Skeletal muscle satellite cell (primary cell): Measurements from ENCODE around the gene PPP1R3F. TPM values are rescaled to one million over a fixed set of nuclear protein-coding genes. Genes with fewer than 3 reads are reported as not detected.
A peak's percentile ranks its signal among the peaks of the same experiment; 100 is the strongest.

Experiments
- H3K27me3 ChIP-seq: 2 replicates; pipeline ENCODE4 v1.7.0; 2013; ENCODE audit warnings: low read length; ENCODE audit not compliant: control insufficient read depth, insufficient read depth
- H3K36me3 ChIP-seq: 2 replicates; pipeline ENCODE4 v1.7.0; 2013; ENCODE audit warnings: mild to moderate bottlenecking, control low read depth, low read length; ENCODE audit not compliant: insufficient read depth
- H3K4me1 ChIP-seq: 2 replicates; pipeline ENCODE4 v1.7.0; 2013; ENCODE audit warnings: low read length; ENCODE audit not compliant: control insufficient read depth, insufficient read depth
- H3K4me2 ChIP-seq: 2 replicates; pipeline ENCODE4 v1.7.0; 2013; ENCODE audit warnings: mild to moderate bottlenecking, low read length
- H3K4me3 ChIP-seq: 2 replicates; pipeline ENCODE4 v1.7.0; 2013; ENCODE audit warnings: low read length
- H3K9ac ChIP-seq: 2 replicates; pipeline ENCODE4 v1.7.0; 2013; ENCODE audit warnings: mild to moderate bottlenecking, low read depth, low read length, moderate library complexity
- H3K9me3 ChIP-seq: replicated peaks from 2 replicates; pipeline ENCODE4 v1.7.0; 2013; ENCODE audit warnings: mild to moderate bottlenecking, control low read depth, low read length
- total RNA-seq: library from RNA; depleted of rRNA; stranded (reverse); fragments of >200 nt; gene quantifications from 2 replicates; pipeline ENCODE4 v1.2.3, GENCODE V29; 2012; rRNA removed

PPP1R3F gene
- total RNA-seq = 1.3 and 1.7 TPM in 2 replicates

GRCh38 chrX:49269767-49270248 lies at the start of gene PPP1R3F:
PPP1R3F (plus strand) TSS chrX:49269793; CDS start chrX:49269870, 77 bp downstream.
- Histone ChIP-seq H3K4me3 (peak within 1 kb of the TSS; percentile 78), H3K4me2 (peak within 1 kb of the TSS; percentile 76), H3K4me1 (peaks cover 20% of the 10 kb centered on the region), H3K9ac (peak within 1 kb of the TSS; percentile 91), H3K27me3 (no peaks in the 10 kb centered on the region), H3K9me3 (no peaks in the 10 kb centered on the region), H3K36me3 (no peaks in the 10 kb centered on the region)

GRCh38 chrX:49220100-49220499 lies 49.5 kb upstream of the PPP1R3F start:
- no peaks in the 10 kb centered on the region for H3K36me3 ChIP-seq
- no peaks in the 10 kb centered on the region for H3K4me1 ChIP-seq
- no peak overlapping the region for H3K4me3 ChIP-seq
- no peaks in the 10 kb centered on the region for H3K9me3 ChIP-seq
- H3K4me2 ChIP-seq = no peak overlapping the region
- H3K27me3 ChIP-seq = no peaks in the 10 kb centered on the region
- H3K9ac ChIP-seq = no peak overlapping the region

GRCh38 chrX:49221868-49222267 lies 47.7 kb upstream of the PPP1R3F start:
- peaks cover 4% of the 10 kb centered on the region for H3K27me3 ChIP-seq
- no peak overlapping the region for H3K4me2 ChIP-seq
- H3K9ac ChIP-seq = no peak overlapping the region
- no peaks in the 10 kb centered on the region for H3K4me1 ChIP-seq
- H3K4me3 ChIP-seq = no peak overlapping the region
- H3K36me3 ChIP-seq = no peaks in the 10 kb centered on the region
- no peaks in the 10 kb centered on the region for H3K9me3 ChIP-seq

GRCh38 chrX:49225858-49226257 lies 43.7 kb upstream of the PPP1R3F start:
- H3K9me3 ChIP-seq = no peaks in the 10 kb centered on the region
- no peak overlapping the region for H3K9ac ChIP-seq
- no peak overlapping the region for H3K4me2 ChIP-seq
- peaks cover 4% of the 10 kb centered on the region for H3K27me3 ChIP-seq
- H3K4me3 ChIP-seq = no peak overlapping the region
- H3K36me3 ChIP-seq = no peaks in the 10 kb centered on the region
- H3K4me1 ChIP-seq = no peaks in the 10 kb centered on the region

GRCh38 chrX:49226946-49227345 lies 42.6 kb upstream of the PPP1R3F start:
- H3K4me2 ChIP-seq = no peak overlapping the region
- no peak overlapping the region for H3K4me3 ChIP-seq
- H3K9ac ChIP-seq = no peak overlapping the region
- peaks cover 4% of the 10 kb centered on the region for H3K27me3 ChIP-seq
- H3K36me3 ChIP-seq = no peaks in the 10 kb centered on the region
- H3K9me3 ChIP-seq = no peaks in the 10 kb centered on the region
- no peaks in the 10 kb centered on the region for H3K4me1 ChIP-seq

- H3K36me3 ChIP-seq = no peaks in the 10 kb centered on the region
- H3K4me1 ChIP-seq = no peaks in the 10 kb centered on the region
- H3K9ac ChIP-seq = no peak overlapping the region
- no peak overlapping the region for H3K4me3 ChIP-seq
- peaks cover 4% of the 10 kb centered on the region for H3K27me3 ChIP-seq
- no peaks in the 10 kb centered on the region for H3K9me3 ChIP-seq
- H3K4me2 ChIP-seq = no peak overlapping the region
Measured at GRCh38 chrX:49227726-49228125, 41.9 kb upstream of the PPP1R3F start.

- H3K9me3 ChIP-seq = no peaks in the 10 kb centered on the region
- H3K4me2 ChIP-seq = no peak overlapping the region
- H3K36me3 ChIP-seq = no peaks in the 10 kb centered on the region
- no peak overlapping the region for H3K4me3 ChIP-seq
- H3K9ac ChIP-seq = no peak overlapping the region
- H3K4me1 ChIP-seq = no peaks in the 10 kb centered on the region
- H3K27me3 ChIP-seq = peaks cover 4% of the 10 kb centered on the region
Measured at GRCh38 chrX:49228185-49228584, 41.4 kb upstream of the PPP1R3F start.

- Histone ChIP-seq H3K9ac (no peak overlapping the region), H3K4me2 (peak overlapping the region; percentile 13), H3K4me1 (no peaks in the 10 kb centered on the region), H3K36me3 (no peaks in the 10 kb centered on the region), H3K4me3 (peak overlapping the region; percentile 14), H3K27me3 (peaks cover 1% of the 10 kb centered on the region), H3K9me3 (no peaks in the 10 kb centered on the region)
Measured at GRCh38 chrX:49230500-49231232, 38.9 kb upstream of the PPP1R3F start.

- Histone ChIP-seq H3K4me3 (no peak overlapping the region), H3K9me3 (no peaks in the 10 kb centered on the region), H3K9ac (no peak overlapping the region), H3K4me2 (no peak overlapping the region), H3K27me3 (no peaks in the 10 kb centered on the region), H3K36me3 (no peaks in the 10 kb centered on the region), H3K4me1 (no peaks in the 10 kb centered on the region)
Measured at GRCh38 chrX:49231333-49232000, 38.1 kb upstream of the PPP1R3F start.

GRCh38 chrX:49232525-49232924 lies 37.1 kb upstream of the PPP1R3F start:
- Histone ChIP-seq H3K36me3 (no peaks in the 10 kb centered on the region), H3K4me2 (no peak overlapping the region), H3K4me1 (no peaks in the 10 kb centered on the region)

GRCh38 chrX:49233176-49233575 lies 36.4 kb upstream of the PPP1R3F start, which contains the start of gene CACNA1F:
CACNA1F (minus strand) TSS chrX:49233340; CDS start chrX:49233309, 31 bp downstream.
- H3K4me2 ChIP-seq = no peak within 1 kb of the TSS
- no peaks in the 10 kb centered on the region for H3K27me3 ChIP-seq
- no peaks in the 10 kb centered on the region for H3K4me1 ChIP-seq
- no peak within 1 kb of the TSS for H3K9ac ChIP-seq
- no peaks in the 10 kb centered on the region for H3K9me3 ChIP-seq
- H3K36me3 ChIP-seq = no peaks in the 10 kb centered on the region
- no peak within 1 kb of the TSS for H3K4me3 ChIP-seq

More at GRCh38 chrX:49232525-49232924, 37.1 kb upstream of the PPP1R3F start:
- Histone ChIP-seq H3K4me3 (no peak overlapping the region), H3K9ac (no peak overlapping the region), H3K27me3 (no peaks in the 10 kb centered on the region), H3K9me3 (no peaks in the 10 kb centered on the region)
